Cerebellar nuclear complex (tissue), 1 donor: ENCODE data around the gene GNGT1.
"Not testable (repeated sequence)": the region's sequence is repeated elsewhere in the genome, so short reads cannot be mapped to it uniquely, and the experiment has no call there.

Source experiments
- DNase-seq, 2 experiments: peaks; one replicate each; lab custom pipeline; 2025; lab: John Stamatoyannopoulos, UW

The GNGT1 gene

DNA sequence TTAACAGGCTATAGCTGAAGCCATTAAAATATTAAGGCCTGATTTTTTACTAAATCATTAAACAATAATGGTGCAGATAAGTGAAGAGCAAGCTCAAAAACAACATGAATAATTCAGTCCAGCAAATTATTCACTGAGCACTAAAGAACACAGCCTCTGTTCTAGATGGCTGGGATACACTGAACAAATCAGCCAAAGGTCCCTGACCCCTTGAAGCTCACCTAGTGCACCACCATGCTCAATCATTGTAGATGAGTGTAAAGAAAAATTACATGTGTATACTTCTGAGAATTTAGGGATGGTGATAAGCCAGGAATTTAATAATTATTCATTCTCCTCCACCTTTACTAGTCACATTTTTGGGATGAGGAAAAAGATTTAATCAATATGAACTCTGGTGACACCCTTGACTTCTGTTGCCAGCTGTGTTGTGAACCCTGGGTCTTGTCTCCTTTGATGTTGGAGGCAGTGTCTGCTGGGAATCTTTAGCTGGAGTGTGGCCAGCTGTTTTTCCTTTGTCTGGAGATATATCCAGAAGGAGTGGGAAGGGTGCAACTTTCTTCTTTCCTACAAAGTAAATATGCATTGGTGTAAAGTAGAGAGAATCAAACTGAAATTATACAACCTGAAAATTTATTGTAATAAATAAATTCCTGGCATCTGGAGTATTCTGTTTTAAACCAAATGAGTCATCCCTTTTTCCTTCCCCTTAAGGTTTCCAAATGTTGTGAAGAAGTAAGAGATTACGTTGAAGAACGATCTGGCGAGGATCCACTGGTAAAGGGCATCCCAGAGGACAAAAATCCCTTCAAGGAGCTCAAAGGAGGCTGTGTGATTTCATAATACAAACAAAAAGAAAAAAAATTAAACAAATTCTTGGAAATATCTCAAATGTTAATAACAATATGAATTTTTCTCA is 4.0 kb downstream of the GNGT1 start:
- no peak for DNase-seq

GRCh38 chr7:93911242-93911641 is 4.9 kb downstream of the GNGT1 start:
- not testable (repeated sequence) for DNase-seq

GRCh38 chr7:93911661-93912060 is 5.3 kb downstream of the GNGT1 start:
- not testable (repeated sequence) for DNase-seq

GRCh38 chr7:93913197-93913596 is 6.8 kb downstream of the GNGT1 start:
- DNase-seq: no peak

DNA sequence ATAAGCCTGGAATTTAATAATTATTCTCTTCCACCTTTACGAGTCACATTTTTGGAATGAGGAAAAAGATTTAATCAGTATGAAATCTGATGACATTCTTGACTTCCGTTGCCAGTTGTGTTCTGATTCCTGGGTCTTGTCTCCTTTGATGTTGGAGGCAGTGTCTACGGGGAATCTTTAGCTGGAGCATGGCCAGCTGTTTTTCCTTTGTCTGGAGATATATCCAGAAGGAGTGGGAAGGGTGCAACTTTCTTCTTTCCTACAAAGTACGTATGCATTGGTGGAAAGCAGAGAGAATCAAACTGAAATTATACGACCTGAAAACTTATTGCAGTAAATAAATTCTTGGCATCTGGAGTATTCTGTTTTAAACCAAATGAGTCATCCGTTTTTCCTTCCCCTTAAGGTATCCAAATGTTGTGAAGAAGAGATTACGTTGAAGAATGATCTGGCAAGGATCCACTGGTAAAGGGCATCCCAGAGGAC is 8.3 kb downstream of the GNGT1 start:
- no peak for DNase-seq

- DNase-seq: not testable (repeated sequence)
These were observed 9.0 kb downstream of the GNGT1 start for GRCh38 chr7:93915206-93915842.

GRCh38 chr7:93915888-93916287 is 9.5 kb downstream of the GNGT1 start:
- DNase-seq: not testable (repeated sequence)

DNA sequence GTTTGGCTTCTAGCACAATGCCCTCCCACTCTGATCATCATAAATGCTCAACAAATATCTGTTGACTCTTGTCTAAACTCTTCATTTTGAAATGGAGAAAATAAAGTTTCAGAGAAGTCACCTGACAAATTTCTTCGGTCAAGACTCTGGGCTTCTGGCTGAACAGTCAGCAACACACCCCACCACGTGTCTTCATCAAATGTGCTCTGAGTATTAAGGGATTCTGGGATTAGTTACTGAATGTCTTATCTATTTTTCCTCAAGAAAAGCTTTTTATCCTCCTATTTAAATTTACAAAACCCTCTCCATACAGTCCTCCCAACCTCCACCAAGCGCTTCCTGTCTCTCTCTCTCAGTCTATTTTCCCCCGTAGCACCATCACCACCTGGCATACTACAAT is 9.9 kb downstream of the GNGT1 start:
- not testable (repeated sequence) for DNase-seq

GRCh38 chr7:93920496-93921182 is 14.3 kb downstream of the GNGT1 start:
- no peak for DNase-seq

DNA sequence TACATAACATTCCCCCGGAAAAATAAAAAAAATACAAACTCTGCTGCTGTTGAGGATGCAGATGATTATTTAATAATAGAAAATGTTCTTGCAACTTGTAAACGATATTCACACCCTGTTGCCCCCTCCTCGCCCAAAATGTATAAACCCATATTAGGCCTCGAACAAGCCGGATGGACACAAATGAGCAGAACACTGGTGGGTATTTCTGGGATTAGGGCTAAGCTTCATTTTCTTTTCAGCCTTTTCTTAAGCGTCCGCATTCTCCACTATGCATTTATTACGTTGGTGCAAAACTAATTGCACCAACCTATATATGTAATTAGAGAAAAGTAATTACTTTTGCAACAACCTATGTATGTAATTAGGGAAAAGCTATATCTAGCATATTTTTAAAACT is 14.8 kb downstream of the GNGT1 start:
- no peak for DNase-seq

GRCh38 chr7:93921607-93922566 is 15.5 kb downstream of the GNGT1 start, which contains the start of gene GNG11:
TSS of gene GNG11 (plus strand) at chr7:93921735. CDS start at chr7:93922138, 403 bp downstream.
- no peak for DNase-seq

GRCh38 chr7:93923296-93923695 is 16.9 kb downstream of the GNGT1 start:
- no peak for DNase-seq

- no peak for DNase-seq
These were observed 17.6 kb downstream of the GNGT1 start for GRCh38 chr7:93923942-93924341.

- no peak for DNase-seq
These were observed 20.4 kb downstream of the GNGT1 start for GRCh38 chr7:93926800-93927199.

GRCh38 chr7:93927585-93927984 is 21.2 kb downstream of the GNGT1 start:
- DNase-seq: no peak

DNA sequence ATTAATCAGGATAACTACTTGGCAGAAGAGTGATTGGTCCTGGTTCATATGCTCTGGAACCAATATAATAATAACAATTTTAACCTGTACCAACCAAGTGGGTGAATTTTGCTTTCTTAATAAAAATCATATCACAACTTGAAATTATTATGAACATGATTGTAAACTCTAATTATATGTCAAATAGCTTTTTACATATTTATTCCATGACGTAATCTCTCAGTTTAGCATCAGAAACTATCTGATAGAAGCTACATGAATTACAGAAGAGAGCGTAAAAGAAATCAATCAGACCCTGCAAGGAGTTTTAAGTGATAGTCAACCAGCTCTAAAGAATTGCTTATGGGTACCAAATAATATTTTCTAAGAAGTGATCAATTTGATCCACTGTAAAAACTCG is 25.3 kb downstream of the GNGT1 start:
- DNase-seq: no peak

DNA sequence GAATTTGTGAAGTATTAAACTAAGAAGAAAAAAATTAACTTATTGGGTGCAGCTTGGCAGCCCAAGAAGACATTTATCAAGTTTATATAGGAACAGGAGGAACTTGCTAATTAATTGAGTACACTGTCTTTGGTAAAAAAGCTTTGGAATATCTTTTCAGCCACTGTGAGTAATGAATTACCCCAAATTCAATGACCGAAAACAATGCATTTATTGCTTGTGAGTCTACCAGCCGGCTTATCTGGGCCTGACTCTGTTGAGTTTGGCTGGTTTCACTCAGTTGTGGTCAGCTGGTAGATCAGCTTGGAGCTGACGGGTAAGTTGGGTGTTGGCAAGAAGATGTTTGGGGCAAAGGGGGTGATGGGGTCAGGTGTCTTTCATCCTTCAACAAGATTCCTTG is 26.8 kb downstream of the GNGT1 start:
- DNase-seq: no peak

GRCh38 chr7:93935102-93935501 is 28.7 kb downstream of the GNGT1 start:
- no peak for DNase-seq

DNA sequence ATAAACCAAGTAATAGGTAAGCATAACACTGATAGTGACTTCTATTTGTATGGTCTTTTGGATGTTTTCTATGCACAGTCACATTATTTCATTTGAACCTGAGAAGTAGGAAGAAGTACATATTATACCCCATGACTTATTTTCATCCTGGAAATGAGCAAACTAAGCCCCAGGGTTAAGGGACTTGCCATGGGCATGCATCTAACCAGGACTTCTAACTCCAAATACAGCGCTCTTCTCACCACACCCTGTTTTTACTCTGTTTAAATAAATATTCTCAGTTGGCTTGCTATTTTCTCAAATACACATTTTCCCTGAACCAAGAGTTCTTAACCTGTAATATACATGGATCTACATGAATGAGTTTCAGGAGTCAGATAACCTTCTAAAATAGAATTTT is 31.5 kb downstream of the GNGT1 start:
- no peak for DNase-seq

- no peak for DNase-seq
These were observed 31.9 kb downstream of the GNGT1 start for GRCh38 chr7:93938293-93938692.

- no peak for DNase-seq
These were observed 35.6 kb downstream of the GNGT1 start for GRCh38 chr7:93941945-93942344.
